Measurements from ENCODE around the gene KICS2.
"Not testable (repeated sequence)": the region's sequence is repeated elsewhere in the genome, so short reads cannot be mapped to it uniquely, and the experiment has no call there.

KICS2 gene

GRCh38 chr12:64222009-64222765, at the start of gene KICS2:
Gene KICS2 (minus strand): TSS chr12:64222296. CDS start chr12:64222237, 59 bp downstream.
- peak; percentile 93 for DNase-seq

- DNase-seq, result no peak
Measured at GRCh38 chr12:64270411-64270810, 48.3 kb upstream of the KICS2 start.

GRCh38 chr12:64269161-64269560, 47.1 kb upstream of the KICS2 start:
- DNase-seq, result no peak

- DNase-seq, result no peak
Measured at GRCh38 chr12:64268409-64268808, 46.3 kb upstream of the KICS2 start.

GRCh38 chr12:64265839-64266238, 43.7 kb upstream of the KICS2 start:
- DNase-seq, result no peak

DNA sequence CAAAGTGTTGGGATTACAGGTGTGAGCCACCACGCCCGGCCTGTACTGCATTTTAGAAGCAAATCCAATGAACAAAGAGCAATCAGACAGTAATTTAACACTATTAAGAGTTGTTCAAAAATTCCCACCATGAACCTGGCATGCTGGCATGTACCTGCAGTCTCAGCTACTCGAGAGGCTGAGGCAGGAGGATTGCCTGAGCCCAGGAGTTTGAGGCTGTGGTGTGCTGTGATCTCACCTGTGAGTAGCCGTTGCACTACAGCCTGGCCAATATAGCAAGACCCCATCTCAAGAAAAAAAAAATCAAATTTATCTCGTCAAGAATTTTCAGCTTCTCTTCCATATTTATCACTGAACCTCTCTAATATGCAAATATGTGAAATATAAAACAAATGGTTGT, 39.7 kb upstream of the KICS2 start:
- DNase-seq, result no peak

GRCh38 chr12:64258576-64258975, 36.5 kb upstream of the KICS2 start:
- no peak for DNase-seq

DNA sequence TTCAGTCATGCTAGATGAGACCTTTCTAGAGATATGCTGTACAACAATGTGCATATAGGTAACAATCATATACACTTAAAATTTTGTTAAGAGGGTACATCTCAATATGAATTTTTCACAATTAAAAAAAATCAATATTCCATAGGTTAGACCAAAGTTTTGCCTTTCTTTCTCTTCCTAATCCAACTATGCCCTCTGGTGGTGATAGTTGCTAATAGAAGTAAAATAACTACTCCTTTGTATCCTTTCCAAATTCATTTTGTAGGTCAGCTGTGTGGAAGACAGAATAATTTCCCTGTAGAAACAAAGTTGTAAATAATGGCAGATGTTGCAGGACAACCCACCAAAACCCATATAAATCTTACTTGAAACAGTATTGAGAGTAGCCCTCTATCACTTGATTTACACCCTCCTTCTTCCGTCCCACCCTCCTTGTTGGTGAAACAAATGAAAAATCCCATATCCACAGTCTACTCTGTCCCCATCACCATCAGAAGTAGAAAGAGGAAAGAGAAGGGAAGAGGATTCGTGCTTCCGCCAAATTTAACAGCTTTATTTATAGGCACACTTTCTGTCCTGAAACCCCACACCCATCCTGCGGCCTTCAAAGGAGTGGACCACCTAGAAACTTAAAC, 34.2 kb upstream of the KICS2 start:
- DNase-seq, result peak; percentile 53

DNA sequence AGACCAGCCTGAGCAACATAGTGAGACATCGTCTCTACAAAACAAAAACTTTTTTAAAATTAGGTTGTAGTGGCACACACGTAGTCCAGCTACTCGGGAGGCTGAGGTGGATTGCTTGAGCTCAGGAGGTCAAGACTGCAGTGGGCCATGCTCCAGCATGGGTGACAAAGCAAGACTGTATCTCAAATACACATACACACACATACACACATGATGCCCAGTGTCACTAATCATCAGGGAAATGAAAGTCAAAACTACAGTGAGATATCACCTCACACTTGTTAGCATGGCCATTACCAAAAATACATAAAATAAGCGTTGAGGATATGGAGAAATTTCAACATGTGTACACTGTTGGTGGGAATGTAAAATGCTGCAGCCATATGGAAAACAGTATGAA, 33.2 kb upstream of the KICS2 start:
- no peak for DNase-seq

GRCh38 chr12:64253356-64253755, 31.3 kb upstream of the KICS2 start:
- no peak for DNase-seq

DNA sequence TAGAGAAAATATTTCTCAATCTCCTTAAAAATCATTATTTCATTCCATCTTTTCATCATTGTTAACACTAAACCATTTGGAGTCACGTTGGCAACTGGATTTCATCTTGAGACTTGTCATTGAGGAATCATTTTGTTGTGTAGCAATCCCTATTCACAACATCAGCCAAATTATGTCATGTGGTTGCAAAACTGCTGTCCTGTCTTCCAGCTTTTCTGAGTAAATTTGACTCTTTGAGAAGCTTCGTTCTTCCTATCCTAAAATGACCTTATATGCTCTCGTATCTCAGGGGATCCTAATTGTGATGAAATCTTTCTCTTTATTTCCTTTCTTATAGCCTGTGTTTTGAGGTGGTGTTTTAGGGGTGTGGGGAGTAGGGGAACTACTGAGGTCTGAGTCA, 30.6 kb upstream of the KICS2 start:
- no peak for DNase-seq

DNA sequence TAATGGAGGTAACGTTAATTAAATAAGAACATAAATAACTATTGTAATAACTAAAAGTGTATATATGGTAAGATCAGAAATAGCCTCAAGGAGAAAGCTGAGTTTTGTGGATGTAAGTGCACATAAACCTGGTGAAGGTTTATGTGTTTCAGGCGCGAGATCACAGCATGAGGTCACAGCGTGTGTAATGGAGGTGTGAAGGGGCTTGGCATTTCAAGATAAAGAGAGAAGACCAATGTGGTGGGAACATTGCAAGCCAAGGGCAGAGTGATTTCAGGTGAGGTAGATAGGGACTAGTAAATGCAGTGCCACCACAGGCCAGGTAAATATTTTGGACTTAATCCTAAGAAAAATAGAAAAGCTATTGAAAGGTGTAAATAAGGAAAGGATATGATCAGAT, 21.7 kb upstream of the KICS2 start:
- no peak for DNase-seq

DNA sequence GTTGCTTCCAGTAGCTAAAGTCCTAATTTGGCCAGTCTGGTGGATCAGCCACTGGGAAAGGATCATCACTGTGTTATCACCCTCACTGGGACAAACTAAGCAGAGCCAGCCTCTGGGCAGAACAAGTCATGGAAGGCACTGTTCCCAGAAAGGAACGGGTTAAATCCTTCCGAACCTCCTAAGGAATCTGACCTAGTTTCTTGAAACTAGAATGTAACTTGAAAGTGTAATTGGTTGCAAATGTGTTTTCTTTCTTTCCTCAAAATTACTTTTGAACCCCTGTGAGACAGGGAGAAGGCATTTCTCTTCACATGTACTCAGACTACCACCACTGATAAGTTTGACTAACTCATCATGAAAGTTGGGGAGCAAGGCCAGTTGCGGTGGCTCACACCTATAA, 18.7 kb upstream of the KICS2 start:
- DNase-seq, result no peak

- DNase-seq, result no peak
Measured at GRCh38 chr12:64237382-64237781, 15.3 kb upstream of the KICS2 start.

GRCh38 chr12:64236549-64236948, 14.5 kb upstream of the KICS2 start:
- no peak for DNase-seq

- DNase-seq, result no peak
Measured at GRCh38 chr12:64232196-64232595, 10.1 kb upstream of the KICS2 start.

DNA sequence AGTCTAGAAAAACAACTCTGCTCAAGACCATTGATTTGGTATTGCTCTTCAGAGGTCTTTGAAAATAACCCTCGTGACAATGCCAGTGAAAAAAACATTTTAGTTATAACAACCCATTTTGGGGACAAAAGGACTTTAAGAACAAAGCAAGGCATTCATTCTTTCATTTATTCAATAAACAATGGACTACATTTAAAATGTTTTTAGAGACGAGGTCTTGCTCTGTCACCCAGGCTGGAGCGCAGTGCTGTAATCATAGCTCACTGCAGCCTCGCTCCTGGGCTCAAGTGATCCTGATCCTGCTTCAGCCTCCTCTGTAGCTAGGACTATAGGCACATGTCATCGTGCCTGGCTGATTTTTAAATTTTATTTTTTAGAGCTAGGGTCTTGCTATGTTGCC, 7.7 kb upstream of the KICS2 start:
- no peak for DNase-seq

GRCh38 chr12:64229240-64229639, 7.1 kb upstream of the KICS2 start:
- DNase-seq, result no peak

GRCh38 chr12:64225626-64226025, 3.5 kb upstream of the KICS2 start:
- DNase-seq, result no peak

DNA sequence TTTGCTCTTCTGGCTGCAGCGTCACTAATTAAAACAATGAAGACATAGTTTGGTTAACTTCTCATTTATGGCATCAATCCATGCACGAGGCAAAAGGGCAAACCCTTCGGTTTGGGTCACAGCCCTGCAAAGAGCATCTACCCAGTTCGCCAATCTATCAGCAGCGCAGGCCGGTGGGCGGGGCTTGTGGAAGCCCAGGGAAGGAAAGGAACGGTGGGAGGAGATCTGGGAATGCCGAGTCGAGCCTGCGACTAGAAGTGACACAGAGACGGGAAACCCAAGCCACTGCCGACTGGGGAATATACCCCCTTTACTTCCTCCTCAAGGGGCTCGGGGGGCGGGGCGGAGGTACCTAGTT, 466 bp downstream of the KICS2 start:
- DNase-seq, result peak; percentile 53

DNA sequence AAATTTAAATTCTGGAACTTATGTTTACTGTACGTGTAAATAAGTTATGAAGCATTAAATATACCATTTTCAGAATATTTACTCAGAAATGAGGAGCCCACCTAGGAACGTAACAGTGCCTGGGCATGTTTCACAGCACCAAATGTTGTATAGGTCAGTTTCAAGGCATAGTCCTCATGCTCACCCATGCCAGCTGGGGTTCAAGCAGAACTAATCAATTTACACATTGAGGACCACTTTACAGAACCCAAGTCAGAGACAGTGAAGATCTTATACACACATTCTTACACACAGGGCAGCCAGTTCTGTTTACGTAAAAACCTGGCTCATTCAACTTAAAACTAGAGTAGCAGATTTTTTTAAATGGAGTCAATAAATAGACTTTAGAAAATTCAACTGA, 2.0 kb downstream of the KICS2 start:
- no peak for DNase-seq

DNA sequence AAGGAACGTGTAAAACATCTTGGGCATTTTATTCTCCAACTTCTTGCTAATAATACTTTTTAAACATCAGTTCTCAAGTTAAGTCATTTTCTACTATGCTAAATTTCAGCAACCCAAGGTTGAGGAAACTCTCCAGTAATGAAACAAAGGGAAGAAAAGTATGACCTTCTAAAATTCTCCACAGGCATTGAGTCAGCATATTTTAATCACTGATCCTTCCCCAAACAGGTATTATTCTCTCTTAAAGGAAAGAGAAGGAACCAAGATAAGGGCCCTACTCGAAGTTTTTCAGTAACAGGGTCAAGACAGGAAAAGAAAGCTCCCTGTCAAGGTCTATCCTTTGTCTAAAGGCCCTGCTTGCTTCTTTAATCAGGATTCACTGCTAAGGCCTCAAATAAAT, 3.0 kb downstream of the KICS2 start:
- DNase-seq, result no peak

DNA sequence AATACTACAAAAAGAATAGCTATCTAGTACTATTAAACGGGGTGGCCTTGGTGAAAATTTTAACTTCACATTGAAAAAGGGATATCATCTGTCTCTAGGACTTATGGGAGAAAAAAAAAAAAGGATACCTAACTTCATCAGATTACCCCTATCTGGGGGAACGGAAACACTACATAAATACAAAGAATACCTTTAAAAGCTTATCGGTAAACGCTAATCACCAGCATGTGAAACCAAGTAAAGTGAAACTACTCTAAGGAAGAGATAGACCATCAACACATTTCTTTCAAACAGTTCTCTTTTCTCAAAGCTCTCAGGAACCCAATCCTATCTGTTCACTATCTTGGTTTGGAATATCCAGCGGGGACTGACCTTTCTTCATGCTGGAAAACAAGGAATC, 3.5 kb downstream of the KICS2 start:
- no peak for DNase-seq

DNA sequence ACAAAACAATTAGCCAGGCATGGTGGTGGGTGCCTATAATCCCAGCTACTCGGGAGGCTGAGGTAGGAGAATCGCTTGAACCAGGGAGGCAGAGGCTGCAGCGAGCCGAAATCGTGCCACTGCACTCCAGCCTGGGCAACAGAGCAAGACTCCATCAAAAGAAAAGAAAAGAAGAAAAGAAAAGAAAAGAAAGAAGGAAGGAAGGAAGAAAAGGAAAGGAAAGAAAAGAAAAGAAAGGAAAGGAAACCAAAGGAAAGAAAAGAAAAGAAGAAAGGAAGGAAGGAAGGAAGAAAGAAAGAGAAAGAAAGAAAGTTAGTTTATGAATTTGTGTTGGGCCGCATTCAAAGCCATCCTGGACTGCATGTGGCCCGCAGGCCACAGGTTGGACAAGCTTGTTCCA, 4.5 kb downstream of the KICS2 start:
- DNase-seq, result not testable (repeated sequence)

DNA sequence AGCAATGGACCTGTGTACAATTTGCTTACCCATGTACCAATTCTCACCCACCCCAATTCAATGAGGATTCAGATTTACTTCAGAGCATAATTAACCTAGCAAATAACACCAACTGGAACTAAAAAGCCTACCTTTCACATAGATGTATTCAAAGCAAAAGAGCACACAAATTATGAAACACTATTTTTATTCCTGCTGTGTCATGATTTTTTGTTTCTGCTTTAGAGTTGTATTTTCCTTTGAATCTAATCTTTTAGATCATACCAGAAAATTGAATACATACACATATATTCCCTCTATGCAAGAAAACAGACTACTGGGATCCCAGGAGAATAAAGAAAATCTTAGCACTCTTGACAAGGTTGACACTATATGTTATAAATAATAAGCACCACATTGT, 5.9 kb downstream of the KICS2 start:
- no peak for DNase-seq
